GM12892 (cell line): ENCODE measurements around the gene SCYGR3.

ENCODE experiments used
- POLR2A ChIP-seq: IDR thresholded peaks from 2 replicates; pipeline ENCODE4 v1.6.1; 2011; ENCODE audit warnings: low read depth, low read length, control low read depth
- POLR2AphosphoS5 ChIP-seq: IDR thresholded peaks from 2 replicates; pipeline ENCODE4 v1.6.1; 2011; ENCODE audit warnings: low read depth, low read length, control low read depth

- TF ChIP-seq POLR2A (no peak), POLR2AphosphoS5 (no peak)
Measured at GRCh38 chr2:227576110-227576509, 38.5 kb downstream of the SCYGR3 start.
